ENCODE results near the gene RALGPS1.

The RALGPS1 gene

DNA sequence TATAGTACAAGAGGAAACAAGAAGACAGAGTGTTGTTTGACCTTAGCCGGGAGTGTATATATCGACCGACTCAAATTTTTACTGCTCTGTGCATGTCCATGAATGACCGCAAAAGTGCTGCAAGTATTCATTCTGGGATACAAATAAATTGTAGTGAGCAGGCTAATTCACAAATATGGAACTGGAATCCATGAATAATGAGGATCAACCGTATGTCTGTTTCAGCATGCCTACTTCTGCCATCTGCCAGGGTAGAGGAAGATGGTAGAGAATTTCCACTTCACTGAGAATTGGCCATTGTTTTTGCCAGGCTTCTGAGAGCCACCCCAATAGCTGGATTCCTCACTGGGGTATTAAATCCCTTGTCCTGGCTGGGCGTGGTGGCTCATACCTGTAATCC is 8.5 kb upstream of the RALGPS1 start:
- DNase-seq: no peak

DNA sequence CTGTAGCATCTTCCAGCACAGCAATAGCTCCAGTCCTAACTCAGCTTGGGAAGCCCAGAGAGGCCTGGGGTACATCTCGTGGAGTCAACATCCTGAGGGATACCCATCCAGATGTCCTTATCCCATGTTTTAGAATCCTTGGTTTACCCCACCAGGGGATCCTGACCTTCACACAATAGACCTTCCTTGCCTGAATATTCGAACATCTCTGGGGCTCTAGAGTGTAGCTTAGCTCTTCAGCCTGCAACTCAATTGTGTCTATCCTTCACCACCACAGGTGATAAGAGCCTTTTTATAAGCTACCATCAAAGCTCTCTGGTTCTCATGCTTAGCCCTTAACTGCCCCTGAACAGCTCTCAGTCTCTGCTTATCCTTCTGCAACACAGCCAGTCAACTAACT is 7.5 kb upstream of the RALGPS1 start:
- no peak for DNase-seq

DNA sequence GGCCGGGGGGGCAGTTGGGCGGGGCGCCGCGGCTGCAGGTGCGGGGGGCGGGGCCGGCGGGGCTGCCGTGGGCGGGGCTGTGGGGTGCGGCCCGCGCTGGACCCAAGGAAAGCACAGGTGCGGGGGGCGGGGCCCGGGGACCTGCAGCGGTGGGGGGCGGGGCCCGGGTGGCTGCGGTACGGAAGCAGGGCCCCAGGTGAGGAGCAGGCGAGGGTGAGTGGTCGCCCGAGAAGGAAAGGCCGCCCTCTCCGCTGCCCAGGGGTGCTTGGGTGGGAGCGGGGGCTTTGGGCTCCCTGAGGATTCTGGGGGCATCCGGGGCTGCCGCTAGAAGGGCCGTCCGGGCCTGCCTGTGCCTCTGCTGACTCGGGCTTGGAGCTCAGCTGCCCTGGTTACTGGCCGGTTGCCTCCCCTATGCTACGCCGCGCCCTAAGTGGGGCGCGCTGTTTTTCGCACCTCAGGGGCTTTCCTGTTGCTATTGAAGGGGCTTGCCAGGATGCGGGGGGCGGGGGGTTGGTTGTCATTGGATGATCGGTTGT is 767 bp downstream of the RALGPS1 start:
- no peak for DNase-seq

DNA sequence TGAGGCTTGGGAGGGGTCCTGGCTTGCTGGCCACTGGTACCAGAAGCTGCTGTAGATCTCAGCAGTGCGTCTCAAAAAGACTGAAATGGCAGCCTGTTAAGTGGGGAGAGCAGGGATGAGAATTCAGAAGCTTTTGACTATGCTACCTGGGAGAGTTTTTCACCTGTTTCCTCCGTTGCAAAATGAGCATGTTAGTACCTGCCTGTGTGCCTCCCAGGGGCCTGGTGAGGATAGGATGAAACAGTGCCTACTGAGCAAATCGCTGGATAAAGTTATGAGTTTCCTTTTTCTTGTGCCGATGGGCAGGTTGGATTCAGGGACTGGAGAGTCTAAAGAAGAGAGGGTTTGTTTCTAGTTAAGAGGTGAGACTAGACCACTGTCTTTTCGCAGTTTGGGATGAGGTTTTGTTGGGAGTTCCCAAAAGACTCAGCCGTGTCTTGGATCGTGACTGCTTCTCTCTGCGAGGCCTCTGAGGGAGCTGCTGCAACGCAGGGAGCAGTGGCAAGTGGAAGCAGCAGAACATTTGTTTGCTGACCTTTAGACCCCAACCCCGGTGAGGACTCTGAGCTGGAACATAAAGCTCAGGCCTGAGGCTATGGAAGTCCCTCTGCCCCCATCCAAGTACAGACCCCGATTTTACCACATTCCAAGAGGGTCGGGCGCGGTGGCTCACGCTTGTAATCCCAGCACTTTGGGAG is 1.4 kb downstream of the RALGPS1 start:
- DNase-seq: no peak

DNA sequence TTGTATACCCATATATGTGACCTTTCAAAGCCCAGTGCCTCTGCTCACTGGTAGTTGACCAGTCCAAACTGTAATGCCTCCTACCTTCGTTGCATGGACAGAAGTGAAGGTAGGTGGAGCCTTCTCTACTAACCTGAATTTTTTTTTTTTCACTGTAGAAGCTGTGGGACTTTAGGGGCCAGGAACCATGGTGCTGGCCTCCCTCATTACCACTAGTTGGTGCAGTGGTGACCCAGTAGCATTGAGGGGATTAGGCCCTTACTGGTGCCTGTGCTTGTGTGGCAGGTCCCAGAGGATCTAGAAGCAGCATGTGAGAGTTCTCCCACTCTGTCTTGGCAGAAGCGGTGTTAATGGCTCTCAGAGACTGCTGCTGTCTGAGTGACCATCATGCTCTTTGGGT is 2.3 kb downstream of the RALGPS1 start:
- DNase-seq: no peak

DNA sequence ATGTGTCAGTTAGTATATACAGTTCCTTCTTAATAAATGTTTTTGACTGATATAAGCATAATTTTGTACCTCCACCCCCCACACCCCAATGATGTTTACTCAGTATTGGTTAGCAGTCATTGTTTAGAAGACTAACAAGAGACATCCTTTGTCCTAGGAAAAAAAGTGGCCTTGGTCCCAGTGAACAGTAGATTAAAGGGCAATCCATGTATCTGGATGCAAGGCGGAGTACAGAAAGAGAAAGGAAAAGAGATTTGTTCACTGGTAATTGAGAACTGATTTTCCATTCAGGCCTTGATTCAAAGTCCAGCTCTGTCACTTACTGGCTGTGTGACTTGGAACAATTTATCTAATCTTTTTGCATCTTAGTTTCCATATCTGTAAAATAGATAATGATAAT is 4.6 kb downstream of the RALGPS1 start:
- DNase-seq: no peak

DNA sequence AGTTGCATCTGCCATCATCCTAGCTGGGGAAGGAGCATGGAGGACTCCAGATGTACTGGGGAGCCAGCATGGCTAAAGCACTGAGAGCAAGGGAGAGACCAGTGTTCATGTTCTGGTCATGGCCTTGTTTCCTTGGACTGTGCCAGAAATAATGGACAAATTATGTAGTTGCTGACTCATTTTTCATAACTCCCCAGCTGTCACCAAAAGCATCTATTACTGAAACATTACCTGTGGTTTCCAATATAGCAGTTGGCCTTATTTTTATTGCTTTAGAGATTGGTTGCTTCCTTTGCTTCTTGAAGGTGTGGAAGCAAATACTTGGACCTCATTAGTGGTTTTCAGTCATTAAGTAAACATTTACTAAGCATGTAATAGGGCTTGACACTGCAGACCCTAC is 11.3 kb downstream of the RALGPS1 start:
- DNase-seq: no peak

DNA sequence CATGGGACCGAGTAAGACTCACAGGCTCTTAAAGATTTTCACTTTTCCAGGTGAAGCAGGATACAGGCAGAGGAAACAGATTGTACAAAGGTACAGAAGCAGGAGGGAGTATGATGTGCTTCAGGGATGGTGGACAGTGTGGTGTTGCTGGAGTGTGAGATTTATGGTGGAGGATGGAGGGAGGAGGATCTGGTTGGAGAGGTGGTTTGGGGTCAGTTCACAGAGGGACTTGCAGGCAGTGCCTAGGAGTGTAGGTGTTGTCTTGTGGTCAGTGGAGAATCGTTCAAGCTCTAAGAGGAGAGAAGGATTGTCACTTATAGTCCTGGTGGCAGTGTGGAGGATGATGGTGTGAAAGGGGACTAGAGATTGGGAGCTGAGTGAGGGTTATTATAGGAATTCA is 11.8 kb downstream of the RALGPS1 start:
- no peak for DNase-seq

DNA sequence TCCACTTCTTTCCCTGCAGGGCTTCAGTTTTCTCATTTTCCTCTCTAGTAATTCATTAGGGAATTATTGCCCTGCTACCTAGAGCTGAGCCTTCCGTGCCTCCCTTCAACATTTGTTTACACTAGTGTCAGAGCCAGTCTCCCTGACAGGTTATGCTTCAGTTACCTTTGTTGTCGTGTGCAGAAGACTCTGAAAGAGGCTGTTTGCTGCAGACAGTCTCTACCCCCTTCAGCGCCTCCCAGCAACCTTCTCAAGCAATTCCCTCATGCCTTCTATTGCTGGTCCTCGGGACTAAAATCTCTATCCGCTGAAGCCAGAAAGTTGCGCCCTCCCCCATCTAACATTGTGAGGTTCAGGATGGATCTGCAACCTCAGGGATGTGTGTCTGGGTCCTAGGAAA is 12.8 kb downstream of the RALGPS1 start:
- no peak for DNase-seq

DNA sequence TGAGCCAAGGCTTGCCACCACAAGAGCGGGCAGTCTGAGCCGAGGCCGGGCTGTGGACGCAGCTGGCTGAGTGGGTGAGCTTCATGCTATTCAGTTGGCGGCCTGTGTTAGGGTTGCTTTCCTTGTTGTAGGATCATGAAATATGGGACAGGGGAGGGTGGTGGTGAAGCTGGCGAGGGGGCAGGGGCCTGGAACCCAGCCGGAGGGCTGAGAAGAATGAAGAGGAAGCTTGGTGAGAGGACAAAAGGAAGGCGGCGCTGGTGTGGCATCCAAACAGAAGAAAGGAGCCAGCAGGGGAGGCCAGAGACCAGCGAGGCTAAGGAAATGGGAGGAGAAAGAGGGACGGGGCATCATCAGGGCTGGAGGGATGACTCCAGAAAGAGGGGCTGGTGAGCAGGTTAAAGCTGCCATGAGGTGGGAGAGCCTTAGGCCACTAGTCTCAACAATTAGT is 18.3 kb downstream of the RALGPS1 start:
- DNase-seq: no peak

DNA sequence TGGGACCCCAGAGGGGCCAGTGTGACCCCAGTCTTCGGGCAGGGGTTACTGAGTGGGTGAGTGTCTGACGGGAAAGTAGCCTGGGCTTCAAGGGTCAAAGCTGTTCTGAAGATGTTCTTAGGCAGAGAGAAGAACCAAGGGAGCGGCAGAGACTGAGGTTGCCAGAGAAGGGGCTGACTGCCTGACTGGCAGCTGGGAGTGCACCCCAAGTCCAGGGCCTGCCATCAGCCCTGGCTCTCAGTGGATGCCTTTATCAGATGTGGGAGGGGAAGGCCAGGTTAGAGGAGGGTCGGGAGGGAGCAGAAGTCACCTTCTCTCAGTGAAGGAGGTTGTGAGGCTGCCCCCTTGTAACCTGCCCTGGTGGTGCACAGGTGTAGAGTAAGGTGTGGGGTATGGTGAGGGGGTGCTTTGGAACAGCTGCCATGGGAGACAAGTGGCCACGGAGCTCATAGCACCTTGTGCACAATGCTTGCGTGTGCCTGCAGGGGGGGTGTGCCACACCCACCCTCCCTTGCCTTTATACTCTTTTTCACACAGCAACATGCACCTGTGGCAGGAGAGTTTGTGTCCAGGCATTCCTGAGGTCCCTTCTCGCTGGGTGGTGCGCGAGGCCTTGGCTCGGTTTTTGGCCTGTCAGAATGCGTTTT is 18.9 kb downstream of the RALGPS1 start:
- DNase-seq: no peak

DNA sequence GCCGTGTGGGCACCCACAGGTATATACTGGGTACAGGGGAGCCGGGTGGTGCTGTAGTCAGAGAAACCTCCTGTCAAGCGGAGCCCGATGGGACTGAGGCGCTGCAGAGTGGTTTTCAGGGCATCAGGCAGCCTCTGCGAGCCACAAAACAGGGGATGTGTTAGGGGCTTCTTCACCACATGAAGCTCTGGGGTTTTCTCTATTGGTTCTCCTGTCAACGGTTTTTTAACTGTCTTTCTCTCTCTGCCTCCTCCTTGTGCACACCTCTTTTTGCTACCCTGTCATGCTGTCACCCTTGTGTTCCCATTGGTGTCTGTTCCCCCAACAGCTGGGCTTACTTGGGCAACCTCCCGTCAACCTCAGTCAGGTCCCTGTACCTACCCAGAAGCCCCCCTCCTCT is 19.9 kb downstream of the RALGPS1 start:
- DNase-seq: no peak

DNA sequence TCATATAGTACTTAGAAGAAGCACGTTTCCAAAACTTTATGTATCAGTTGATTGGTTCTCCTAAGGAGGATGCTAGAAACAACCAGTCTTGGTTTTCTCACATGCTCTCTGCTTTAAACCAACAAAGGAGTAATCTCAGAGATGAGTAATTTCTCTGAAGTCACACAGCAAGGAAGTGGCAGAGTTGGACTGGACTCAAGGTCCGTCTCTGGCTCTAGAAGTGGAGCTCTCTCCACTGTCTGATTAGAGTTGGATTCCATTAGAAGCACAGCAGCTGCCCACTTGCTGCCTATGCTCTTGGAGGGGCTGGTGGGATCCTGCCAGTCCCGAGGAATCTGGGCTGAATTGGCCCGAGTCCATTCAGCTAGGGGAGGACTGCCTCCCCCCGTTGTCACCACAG is 21.0 kb downstream of the RALGPS1 start:
- DNase-seq: no peak

DNA sequence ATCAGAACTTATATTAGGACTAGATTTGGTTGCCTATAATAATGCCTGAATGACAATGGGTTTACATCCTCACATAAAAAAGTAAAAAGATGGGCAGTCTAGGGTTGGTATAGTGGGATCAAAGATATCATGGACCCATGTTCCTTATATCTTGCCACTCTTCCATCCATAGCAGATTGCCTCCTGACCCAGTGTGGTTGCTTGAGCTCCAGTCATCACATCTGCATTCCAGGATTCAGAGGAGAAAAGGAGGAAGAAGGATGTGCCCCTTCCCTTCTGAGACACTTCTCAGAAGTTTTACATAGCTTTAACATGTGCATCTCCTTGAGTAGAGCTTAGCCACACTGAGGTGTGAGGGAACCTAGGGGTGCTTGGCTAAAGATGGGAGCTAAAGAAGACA is 22.9 kb downstream of the RALGPS1 start:
- DNase-seq: no peak

DNA sequence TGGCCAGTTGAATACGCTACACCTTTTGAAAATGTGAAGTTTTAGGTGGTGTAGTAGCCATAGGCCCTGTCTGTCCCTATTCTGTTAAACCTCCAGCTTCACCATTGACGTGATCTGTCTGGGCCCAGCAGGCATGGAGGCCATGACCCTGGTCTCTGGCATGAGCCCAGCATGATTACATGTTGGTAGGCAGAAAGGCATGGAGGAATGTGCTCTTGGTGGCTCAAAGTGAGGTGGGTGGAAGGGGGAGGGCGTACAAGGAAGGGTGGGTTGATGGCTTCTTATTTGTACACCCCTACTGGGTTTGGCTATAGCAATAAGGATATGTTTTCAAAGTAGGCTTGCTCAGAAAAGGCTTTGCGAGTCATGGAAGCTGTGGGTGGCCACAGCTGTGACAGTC is 23.7 kb downstream of the RALGPS1 start:
- no peak for DNase-seq

DNA sequence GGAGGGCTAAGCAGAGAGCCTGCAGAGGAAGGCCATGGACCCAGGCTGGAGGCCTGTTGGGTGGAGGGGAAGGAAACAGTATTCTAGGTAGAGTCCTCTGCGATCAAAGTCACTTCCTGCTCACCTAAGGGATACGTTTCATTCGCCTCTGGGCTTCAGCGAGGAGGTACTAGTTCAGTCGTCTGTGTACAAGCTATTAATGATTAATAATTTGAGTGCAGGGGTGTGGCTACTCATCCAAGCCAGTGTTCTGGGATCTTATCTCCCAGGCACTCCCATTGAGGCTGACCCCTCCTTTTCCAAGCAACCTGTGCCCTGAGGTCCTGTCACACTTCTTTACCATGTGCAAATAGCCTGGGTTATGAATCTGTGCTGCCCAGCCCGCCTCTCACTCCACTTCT is 25.2 kb downstream of the RALGPS1 start:
- no peak for DNase-seq

DNA sequence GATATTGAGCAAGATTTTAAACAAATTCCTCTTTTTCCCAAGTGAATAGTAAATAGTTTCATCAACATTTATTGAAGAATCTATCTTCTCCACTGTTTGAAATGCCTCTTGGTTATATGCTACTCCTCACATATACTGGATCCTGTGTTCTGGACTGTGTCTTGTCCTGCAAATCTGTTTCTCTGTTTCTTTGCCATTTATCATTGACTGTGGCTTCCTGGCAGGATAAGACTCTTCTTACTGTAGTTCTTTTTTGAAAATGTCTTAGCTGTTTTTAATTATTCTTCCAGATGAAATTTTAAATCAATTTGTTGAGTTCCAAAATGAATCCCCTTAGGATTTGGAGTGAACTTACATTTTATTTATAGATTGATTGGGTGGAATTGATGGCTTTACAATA is 27.8 kb downstream of the RALGPS1 start:
- no peak for DNase-seq

DNA sequence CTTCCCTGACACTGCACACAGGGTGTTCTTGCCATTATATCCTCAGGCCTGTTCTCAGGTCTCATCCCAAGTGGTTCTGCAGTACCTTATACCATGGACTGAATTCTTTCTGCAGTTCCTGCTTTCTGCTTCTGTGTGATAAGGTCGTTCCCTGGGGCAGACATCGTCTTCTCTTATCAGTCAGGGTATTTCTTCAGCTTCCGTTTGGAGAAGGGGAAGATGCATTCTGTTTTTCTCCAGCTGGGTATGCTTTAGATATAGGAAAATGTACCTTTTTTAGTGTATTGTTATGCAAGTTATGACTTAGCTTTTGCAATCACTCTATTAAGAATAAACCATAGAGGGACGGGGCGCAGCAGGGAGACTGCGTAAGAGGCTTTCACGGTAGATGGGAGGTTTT is 31.1 kb downstream of the RALGPS1 start:
- no peak for DNase-seq

DNA sequence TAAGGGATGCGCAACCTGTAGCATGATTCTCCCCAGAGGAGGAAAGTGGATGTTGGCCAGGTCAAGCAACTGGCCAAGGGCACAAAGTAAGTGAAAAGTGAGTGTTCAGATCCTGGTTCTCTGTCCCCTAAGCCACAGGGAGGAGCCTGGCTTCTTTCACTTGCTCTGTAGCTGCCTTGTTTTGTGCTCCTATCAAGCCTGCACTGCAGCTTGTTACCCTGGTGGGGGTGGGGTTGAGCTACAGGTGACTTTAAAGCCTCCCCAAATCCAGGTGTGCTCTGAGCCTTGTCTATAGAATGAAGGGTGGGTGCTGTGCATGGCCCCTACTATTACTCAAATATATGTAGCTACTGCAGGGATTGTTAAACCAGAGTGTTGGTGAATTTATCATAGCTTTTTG is 32.9 kb downstream of the RALGPS1 start:
- DNase-seq: no peak

DNA sequence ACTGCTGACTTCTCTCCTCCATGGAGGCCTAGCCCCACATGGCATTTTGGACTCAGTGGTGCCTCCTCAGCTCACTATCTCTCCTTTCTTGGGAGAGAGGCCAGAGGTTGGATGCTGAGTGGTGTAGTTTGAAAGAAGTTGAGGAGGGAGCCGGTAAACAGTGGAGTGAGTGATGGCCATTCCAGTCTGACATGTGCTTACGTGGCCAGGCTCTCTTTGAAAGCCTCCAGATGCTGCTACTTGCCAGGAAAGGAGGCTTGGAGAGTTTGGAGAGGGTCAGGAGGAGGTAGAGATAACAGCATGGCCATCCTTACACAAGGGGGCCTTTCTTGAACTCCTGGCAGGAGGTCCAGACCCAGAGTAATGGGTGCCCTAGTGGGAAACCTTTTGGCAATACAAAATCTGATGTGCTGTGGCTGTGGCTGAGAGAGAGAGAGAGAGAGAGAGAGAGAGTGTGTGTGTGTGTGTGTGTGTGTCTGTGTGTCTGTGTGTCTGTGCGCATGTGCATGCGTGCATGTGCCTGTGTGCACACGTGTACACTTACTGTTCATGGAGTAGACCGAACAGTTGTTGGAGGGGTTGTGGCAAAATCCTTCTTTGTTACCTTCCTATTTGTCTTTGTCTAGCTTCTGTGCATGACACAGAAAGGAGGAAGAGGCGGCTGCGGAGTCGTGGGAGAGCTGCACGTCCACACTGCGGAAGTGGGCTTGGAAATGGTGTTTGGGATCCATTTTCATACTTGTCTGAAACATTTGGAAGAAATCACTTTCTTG is 37.8 kb downstream of the RALGPS1 start:
- no peak for DNase-seq

DNA sequence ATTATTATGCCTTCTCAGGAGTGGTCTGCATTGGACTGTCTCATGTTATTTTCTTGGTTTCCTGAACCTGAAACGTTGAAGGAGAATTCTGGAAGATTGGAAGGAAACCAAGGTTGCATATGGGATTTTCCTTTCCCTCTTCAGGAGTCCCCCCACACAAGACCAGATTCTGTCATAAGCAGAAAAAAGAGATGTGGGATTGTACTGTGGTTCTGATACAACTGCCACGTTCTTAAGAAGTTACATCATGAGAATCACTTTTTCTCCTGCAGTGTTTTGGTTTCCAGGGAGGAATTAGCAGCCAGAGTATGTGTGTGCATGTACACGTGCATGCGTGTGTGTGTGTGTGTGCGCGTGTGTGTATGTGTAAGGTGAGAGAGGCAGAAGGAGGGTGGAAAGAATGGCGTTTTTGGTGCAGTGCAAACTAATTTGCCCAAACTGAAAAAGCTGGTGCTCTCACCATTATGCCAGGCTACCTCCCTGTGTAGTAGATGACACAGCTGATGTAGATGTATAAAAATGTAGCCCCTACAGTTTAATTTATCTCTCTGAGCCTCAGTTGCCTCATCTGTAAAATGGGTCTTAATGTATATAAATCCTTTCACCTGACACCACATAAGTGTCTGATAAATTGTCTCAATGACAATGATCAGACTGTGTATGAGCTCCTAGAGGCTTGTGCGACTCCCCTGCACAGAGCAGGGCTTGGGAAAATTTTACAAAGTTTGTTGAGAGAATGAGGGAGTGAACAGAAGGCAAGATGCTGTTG is 38.6 kb downstream of the RALGPS1 start:
- DNase-seq: no peak

DNA sequence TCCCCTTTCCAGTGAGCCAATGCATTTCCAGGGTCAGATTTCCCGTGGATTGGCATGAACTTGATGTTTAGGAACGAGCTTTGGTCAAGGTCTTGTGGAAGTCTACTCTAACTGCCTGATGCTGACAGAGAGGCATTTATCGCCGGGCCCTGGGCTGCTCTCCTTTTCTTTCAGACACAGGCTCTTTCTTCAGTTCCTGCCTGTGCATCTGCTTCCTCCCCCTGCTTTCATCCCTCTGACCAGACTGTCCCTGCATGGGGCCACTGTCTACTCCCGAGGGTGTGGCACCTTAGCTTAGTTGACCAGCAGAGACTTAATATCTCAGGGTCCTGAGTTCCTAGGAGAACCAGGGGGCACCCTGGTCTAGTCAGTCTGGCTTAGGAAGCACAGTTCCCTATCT is 41.2 kb downstream of the RALGPS1 start:
- no peak for DNase-seq
